ENCODE data around the gene RPL41. TPM values are rescaled to one million over a fixed set of nuclear protein-coding genes. Genes with fewer than 3 reads are reported as not detected.
A peak's percentile ranks its signal among the peaks of the same experiment; 100 is the strongest.
"Not testable (repeated sequence)": the region's sequence is repeated elsewhere in the genome, so short reads cannot be mapped to it uniquely, and the experiment has no call there.

RPL41 gene
- total RNA-seq, 6 donors from 2014 or later = 1,377 to 3,349 (median 3,110) TPM

GRCh38 chr12:56110571-56110970 is 5.9 kb upstream of the RPL41 start:
- no peaks in the 10 kb centered on the region for H3K27me3 ChIP-seq
- DNase-seq = no peak
- H3K4me3 ChIP-seq = no peak overlapping the region
- TF ChIP-seq CTCF (IDR thresholded peaks at IDR 0.05) = no peak
- TF ChIP-seq EP300 (IDR thresholded peaks at IDR 0.05) = no peak
- no peak for TF ChIP-seq POLR2A (IDR thresholded peaks at IDR 0.05)
- no peak for TF ChIP-seq POLR2AphosphoS5 (IDR thresholded peaks at IDR 0.05)
- ATAC-seq (ENCODE audit: low FRiP score in 2 of 2) = no peak
- H3K27ac ChIP-seq = no peak overlapping the region
- WGBS, 2 donors = 90% methylated on average over 5 of the region's 5 CpGs
- H3K4me1 ChIP-seq = peaks cover 9 to 17% (median 10%) of the 10 kb centered on the region in 4 donors
- H3K36me3 ChIP-seq = peaks cover 43 to 76% (median 62%) of the 10 kb centered on the region in 4 donors
- no peaks in the 10 kb centered on the region for H3K9me3 ChIP-seq

GRCh38 chr12:56114084-56114483 is 2.3 kb upstream of the RPL41 start:
- no peak for DNase-seq
- H3K9me3 ChIP-seq = no peaks in the 10 kb centered on the region
- TF ChIP-seq POLR2A (IDR thresholded peaks at IDR 0.05) (no peak), POLR2AphosphoS5 (IDR thresholded peaks at IDR 0.05) (no peak), EP300 (IDR thresholded peaks at IDR 0.05) (no peak), CTCF (IDR thresholded peaks at IDR 0.05) (no peak)
- H3K27me3 ChIP-seq = no peaks in the 10 kb centered on the region
- no peak for ATAC-seq (ENCODE audit: low FRiP score in 2 of 2)
- peaks cover 26 to 52% (median 41%) of the 10 kb centered on the region in 4 donors for H3K36me3 ChIP-seq
- 96% methylated on average over 1 of the region's 1 CpG for WGBS, 2 donors
- no peak overlapping the region for H3K4me3 ChIP-seq
- peaks cover 5 to 17% (median 15%) of the 10 kb centered on the region in 4 donors for H3K4me1 ChIP-seq
- no peak overlapping the region for H3K27ac ChIP-seq

DNA sequence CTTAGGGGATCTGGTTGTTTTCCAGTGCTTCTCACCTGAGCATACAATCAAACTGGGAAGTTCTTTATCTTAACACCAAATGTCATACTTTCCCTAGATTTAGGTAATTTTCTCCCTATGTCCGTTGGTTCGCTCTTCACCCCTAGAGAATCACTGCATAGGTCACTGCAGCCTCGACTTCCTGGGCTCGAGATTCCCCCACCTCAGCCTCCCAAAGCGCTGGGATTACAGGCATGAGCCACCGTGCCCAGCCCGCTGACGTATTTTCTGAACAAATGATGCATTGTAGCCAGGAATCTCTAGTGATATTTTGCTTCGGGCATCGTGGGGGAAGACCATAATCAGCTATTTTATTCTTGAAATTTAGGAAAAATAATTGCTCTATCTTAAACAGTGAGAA is 1.1 kb upstream of the RPL41 start:
- peaks cover 16 to 30% (median 27%) of the 10 kb centered on the region in 4 donors for H3K4me1 ChIP-seq
- H3K27me3 ChIP-seq = no peaks in the 10 kb centered on the region
- H3K27ac ChIP-seq = peak overlapping the region; percentile 94 to 97 (median 96)
- H3K4me3 ChIP-seq = peak overlapping the region in 3 of 4 donors; percentile 68 to 86 (median 75)
- 54 to 59% methylated on average over 10 of the region's 10 CpGs for WGBS, 2 donors
- TF ChIP-seq CTCF (IDR thresholded peaks at IDR 0.05) (no peak), POLR2AphosphoS5 (IDR thresholded peaks at IDR 0.05) (no peak), POLR2A (IDR thresholded peaks at IDR 0.05) (no peak), EP300 (IDR thresholded peaks at IDR 0.05) (no peak)
- DNase-seq (no peak), ATAC-seq (ENCODE audit: low FRiP score in 2 of 2) (no peak)
- peaks cover 16 to 44% (median 30%) of the 10 kb centered on the region in 4 donors for H3K36me3 ChIP-seq
- H3K9me3 ChIP-seq = no peaks in the 10 kb centered on the region

GRCh38 chr12:56117082-56117706 is 761 bp downstream of the RPL41 start:
- not testable (repeated sequence) for ATAC-seq (ENCODE audit: low FRiP score in 2 of 2); H3K9me3 ChIP-seq; H3K27me3 ChIP-seq; DNase-seq
- peak overlapping the region; percentile 68 to 86 (median 74) for H3K4me3 ChIP-seq
- H3K27ac ChIP-seq = peak overlapping the region; percentile 94 to 97 (median 96)
- 3 to 4% methylated on average over 16 of the region's 16 CpGs for WGBS, 2 donors
- H3K36me3 ChIP-seq = peaks cover 9 to 44% (median 25%) of the 10 kb centered on the region in 4 donors
- H3K4me1 ChIP-seq = peaks cover 16 to 33% (median 29%) of the 10 kb centered on the region in 4 donors

GRCh38 chr12:56117778-56118687 is 1.6 kb downstream of the RPL41 start, which contains the start of gene ZC3H10:
TSS of gene ZC3H10 (plus strand) at chr12:56118266. CDS start at chr12:56120563, 2,297 bp downstream.
- DNase-seq (peak; percentile 95 to 100), ATAC-seq (ENCODE audit: low FRiP score in 2 of 2) (peak; percentile 93 to 97)
- H3K36me3 ChIP-seq = peaks cover 9 to 37% (median 17%) of the 10 kb centered on the region in 4 donors
- 1% methylated on average over 19 to 51 of the region's 61 CpGs for WGBS, 2 donors
- peak within 1 kb of the TSS; percentile 68 to 86 (median 74) for H3K4me3 ChIP-seq
- TF ChIP-seq POLR2AphosphoS5 (IDR thresholded peaks at IDR 0.05) = peak; percentile 96
- peak in 2 of 4 donors; percentile 57 to 85 for TF ChIP-seq EP300 (IDR thresholded peaks at IDR 0.05)
- TF ChIP-seq CTCF (IDR thresholded peaks at IDR 0.05) = peak in 5 of 6 experiments; percentile 29 to 77 (median 70)
- peak in 3 of 4 donors; percentile 77 to 96 (median 90) for TF ChIP-seq POLR2A (IDR thresholded peaks at IDR 0.05)
- peak within 1 kb of the TSS; percentile 94 to 97 (median 96) for H3K27ac ChIP-seq
- no peaks in the 10 kb centered on the region for H3K9me3 ChIP-seq
- H3K27me3 ChIP-seq = no peaks in the 10 kb centered on the region
- H3K4me1 ChIP-seq = peaks cover 16 to 33% (median 29%) of the 10 kb centered on the region in 4 donors

All from upper lobe of left lung (tissue), 6 donors.